DLD1 (cell line): ENCODE data around the gene SCRG1.

Source experiments
- in situ Hi-C: cut with HindIII; loops from 2 replicates; pipeline ENCODE4 v1.10.0; 2017; ENCODE audit warnings: low sequenced_read_pairs

The SCRG1 gene

GRCh38 chr4:173398779-173399415 is at the start of gene SCRG1:
Gene SCRG1, minus strand, starts transcription at chr4:173399116. Its CDS starts 7,702 bp downstream, at chr4:173391414.
- in situ Hi-C loops, result no loop called here

- in situ Hi-C loops, result no loop called here
These were observed 49.2 kb upstream of the SCRG1 start for GRCh38 chr4:173448103-173448502.

GRCh38 chr4:173446416-173446815 is 47.5 kb upstream of the SCRG1 start:
- in situ Hi-C loops, result no loop called here

- in situ Hi-C loops, result no loop called here
These were observed 44.2 kb upstream of the SCRG1 start for GRCh38 chr4:173443121-173443520.

- in situ Hi-C loops, result no loop called here
These were observed 43.5 kb upstream of the SCRG1 start for GRCh38 chr4:173442223-173442932.

GRCh38 chr4:173440888-173441287 is 42.0 kb upstream of the SCRG1 start:
- in situ Hi-C loops, result no loop called here

GRCh38 chr4:173436771-173437265 is 37.9 kb upstream of the SCRG1 start:
- in situ Hi-C loops, result no loop called here

GRCh38 chr4:173436149-173436579 is 37.2 kb upstream of the SCRG1 start:
- in situ Hi-C loops, result no loop called here

GRCh38 chr4:173434231-173434630 is 35.3 kb upstream of the SCRG1 start:
- in situ Hi-C loops, result no loop called here

GRCh38 chr4:173433447-173433846 is 34.5 kb upstream of the SCRG1 start:
- in situ Hi-C loops, result no loop called here

- in situ Hi-C loops, result no loop called here
These were observed 33.5 kb upstream of the SCRG1 start for GRCh38 chr4:173432430-173432829.

- in situ Hi-C loops, result no loop called here
These were observed 27.1 kb upstream of the SCRG1 start for GRCh38 chr4:173426064-173426463.

- in situ Hi-C loops, result no loop called here
These were observed 26.2 kb upstream of the SCRG1 start for GRCh38 chr4:173424899-173425805.

GRCh38 chr4:173420801-173421200 is 21.9 kb upstream of the SCRG1 start:
- in situ Hi-C loops, result no loop called here

- in situ Hi-C loops, result no loop called here
These were observed 21.4 kb upstream of the SCRG1 start for GRCh38 chr4:173420324-173420752.

- in situ Hi-C loops, result no loop called here
These were observed 19.7 kb upstream of the SCRG1 start for GRCh38 chr4:173418639-173419038.

GRCh38 chr4:173417833-173418232 is 18.9 kb upstream of the SCRG1 start:
- in situ Hi-C loops, result no loop called here

GRCh38 chr4:173415885-173416653 is 17.2 kb upstream of the SCRG1 start:
- in situ Hi-C loops, result no loop called here

GRCh38 chr4:173415092-173415491 is 16.2 kb upstream of the SCRG1 start:
- in situ Hi-C loops, result no loop called here

GRCh38 chr4:173414456-173414855 is 15.5 kb upstream of the SCRG1 start:
- in situ Hi-C loops, result no loop called here
